Measurements from ENCODE around the gene WDR64.

- TF ChIP-seq, protein P1, sequence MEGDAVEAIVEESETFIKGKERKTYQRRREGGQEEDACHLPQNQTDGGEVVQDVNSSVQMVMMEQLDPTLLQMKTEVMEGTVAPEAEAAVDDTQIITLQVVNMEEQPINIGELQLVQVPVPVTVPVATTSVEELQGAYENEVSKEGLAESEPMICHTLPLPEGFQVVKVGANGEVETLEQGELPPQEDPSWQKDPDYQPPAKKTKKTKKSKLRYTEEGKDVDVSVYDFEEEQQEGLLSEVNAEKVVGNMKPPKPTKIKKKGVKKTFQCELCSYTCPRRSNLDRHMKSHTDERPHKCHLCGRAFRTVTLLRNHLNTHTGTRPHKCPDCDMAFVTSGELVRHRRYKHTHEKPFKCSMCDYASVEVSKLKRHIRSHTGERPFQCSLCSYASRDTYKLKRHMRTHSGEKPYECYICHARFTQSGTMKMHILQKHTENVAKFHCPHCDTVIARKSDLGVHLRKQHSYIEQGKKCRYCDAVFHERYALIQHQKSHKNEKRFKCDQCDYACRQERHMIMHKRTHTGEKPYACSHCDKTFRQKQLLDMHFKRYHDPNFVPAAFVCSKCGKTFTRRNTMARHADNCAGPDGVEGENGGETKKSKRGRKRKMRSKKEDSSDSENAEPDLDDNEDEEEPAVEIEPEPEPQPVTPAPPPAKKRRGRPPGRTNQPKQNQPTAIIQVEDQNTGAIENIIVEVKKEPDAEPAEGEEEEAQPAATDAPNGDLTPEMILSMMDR (IDR thresholded peaks at IDR 0.05), result no peak
- TF ChIP-seq POLR2A (IDR thresholded peaks at IDR 0.05), result no peak
Observed at GRCh38 chr1:241677201-241677600, 25.1 kb downstream of the WDR64 start.
